Right atrium auricular region (tissue), 2 donors: ENCODE measurements around the gene ABCB9. TPM values are rescaled to one million over a fixed set of nuclear protein-coding genes. Genes with fewer than 3 reads are reported as not detected.

Source experiments
- DNase-seq: peaks from one replicate; pipeline ENCODE4 v3.0.0-alpha.2; 2019; ENCODE audit warnings: low spot score
- H3K27ac ChIP-seq, 2 donors: fragments of 200-600 bp; sonication (generic); 1 replicate in 1 of 2; 2 replicates in 1 of 2; pipeline ENCODE4 v1.5.1; 2016 to 2019
- H3K27me3 ChIP-seq, 2 donors: fragments of 200-600 bp; sonication (generic); one replicate each; pipeline versions ENCODE4 v1.5.1 to v1.6.0; 2017 to 2019
- H3K36me3 ChIP-seq: fragments of 200-600 bp; sonication (generic); one replicate; pipeline ENCODE4 v1.5.1; 2016
- H3K4me1 ChIP-seq, 2 donors: fragments of 200-600 bp; sonication (generic); one replicate each; pipeline versions ENCODE4 v1.5.1 to v1.6.0; 2017 to 2019
- H3K4me3 ChIP-seq, 2 donors: fragments of 200-600 bp; sonication (generic); 1 replicate in 1 of 2; 2 replicates in 1 of 2; pipeline ENCODE4 v1.5.1; 2017 to 2019; ENCODE audit warnings: mild to moderate bottlenecking in 1 of 2, moderate library complexity in 1 of 2
- H3K9me3 ChIP-seq, 2 donors: fragments of 200-600 bp; sonication (generic); one replicate each; pipeline ENCODE4 v1.5.1; 2019
- microRNA-seq, 2 donors: library from miRNA; unstranded; fragments of <30 nt; microRNA quantifications; one replicate each; pipeline ENCODE4, GENCODE V29; 2016 to 2017; ENCODE audit warnings: borderline number of aligned reads in 2 of 2, borderline replicate concordance in 1 of 2
- total RNA-seq, 2 donors: library from RNA; depleted of rRNA; stranded (reverse); fragments of >200 nt; gene quantifications; one replicate each; pipeline ENCODE4 v1.1.0, GENCODE V29; 2016
- TF ChIP-seq, protein P1 (sequence below), 2 donors: fragments of 200-600 bp; sonication (generic); IDR thresholded peaks; one replicate each; pipeline ENCODE4 v1.5.1; 2019; ENCODE audit warnings: antibody characterized with exemption in 2 of 2

ABCB9 gene
- total RNA-seq, 2 donors from 2014 or later, result 4.9 to 5.7 TPM

DNA sequence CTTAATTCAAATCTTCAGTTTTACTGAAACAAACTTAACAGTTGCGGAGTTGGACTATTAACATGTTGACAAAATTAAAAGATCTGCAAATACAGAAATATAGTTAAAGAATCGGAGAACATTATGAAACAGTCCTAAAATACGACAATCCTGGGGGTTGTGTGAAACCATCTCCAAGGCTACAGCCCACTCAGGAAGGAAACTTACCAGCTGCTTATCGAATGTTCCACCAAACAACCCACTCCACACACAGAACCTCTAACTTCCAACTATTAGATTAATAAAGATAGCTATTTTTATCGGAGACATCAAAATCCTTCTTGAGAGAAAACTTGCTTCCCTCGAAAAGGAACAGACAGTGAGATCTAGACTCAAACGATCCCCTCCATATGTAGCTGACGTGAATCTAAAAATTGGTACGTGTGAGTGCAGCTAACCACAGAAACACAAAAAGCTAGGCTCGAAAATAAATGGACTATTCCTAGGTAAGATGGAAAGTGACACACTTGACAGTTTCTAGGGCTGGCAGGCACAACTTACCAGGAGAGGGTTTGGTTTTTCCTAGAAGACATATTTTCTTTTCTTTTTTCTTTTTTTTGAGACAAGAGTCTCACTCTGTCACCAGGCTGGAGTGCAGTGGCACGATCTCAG is 83.2 kb downstream of the ABCB9 start:
- no peaks in the 10 kb centered on the region for H3K36me3 ChIP-seq
- TF ChIP-seq, protein P1, sequence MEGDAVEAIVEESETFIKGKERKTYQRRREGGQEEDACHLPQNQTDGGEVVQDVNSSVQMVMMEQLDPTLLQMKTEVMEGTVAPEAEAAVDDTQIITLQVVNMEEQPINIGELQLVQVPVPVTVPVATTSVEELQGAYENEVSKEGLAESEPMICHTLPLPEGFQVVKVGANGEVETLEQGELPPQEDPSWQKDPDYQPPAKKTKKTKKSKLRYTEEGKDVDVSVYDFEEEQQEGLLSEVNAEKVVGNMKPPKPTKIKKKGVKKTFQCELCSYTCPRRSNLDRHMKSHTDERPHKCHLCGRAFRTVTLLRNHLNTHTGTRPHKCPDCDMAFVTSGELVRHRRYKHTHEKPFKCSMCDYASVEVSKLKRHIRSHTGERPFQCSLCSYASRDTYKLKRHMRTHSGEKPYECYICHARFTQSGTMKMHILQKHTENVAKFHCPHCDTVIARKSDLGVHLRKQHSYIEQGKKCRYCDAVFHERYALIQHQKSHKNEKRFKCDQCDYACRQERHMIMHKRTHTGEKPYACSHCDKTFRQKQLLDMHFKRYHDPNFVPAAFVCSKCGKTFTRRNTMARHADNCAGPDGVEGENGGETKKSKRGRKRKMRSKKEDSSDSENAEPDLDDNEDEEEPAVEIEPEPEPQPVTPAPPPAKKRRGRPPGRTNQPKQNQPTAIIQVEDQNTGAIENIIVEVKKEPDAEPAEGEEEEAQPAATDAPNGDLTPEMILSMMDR (IDR thresholded peaks at IDR 0.05), result no peak
- DNase-seq, result no peak
- peaks cover 0 to 89% of the 10 kb centered on the region in 2 donors for H3K4me1 ChIP-seq
- H3K9me3 ChIP-seq, result no peaks in the 10 kb centered on the region
- H3K27ac ChIP-seq, result no peak overlapping the region
- H3K4me3 ChIP-seq, result no peak overlapping the region
- no peaks in the 10 kb centered on the region for H3K27me3 ChIP-seq

DNA sequence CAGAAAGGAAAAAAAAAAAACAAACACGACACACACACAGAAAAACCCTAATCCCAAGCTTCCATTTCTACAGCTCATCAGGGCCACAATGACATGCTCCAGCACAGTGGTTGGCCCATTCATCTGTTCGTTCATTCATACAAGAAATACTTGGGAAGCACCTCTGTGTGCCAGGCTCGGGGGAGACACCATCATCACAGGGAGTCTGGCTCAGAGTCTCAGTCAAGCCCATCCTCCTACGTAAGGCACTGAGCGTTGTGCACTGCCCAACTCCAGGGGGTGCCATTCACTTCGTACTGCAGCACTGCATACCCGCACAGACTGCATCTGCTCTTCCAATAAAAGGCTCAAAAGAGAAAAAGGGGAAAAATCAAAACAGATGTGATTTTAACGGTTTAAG is 85.6 kb downstream of the ABCB9 start:
- Histone ChIP-seq H3K4me1 (peaks cover 0 to 93% of the 10 kb centered on the region in 2 donors), H3K9me3 (no peaks in the 10 kb centered on the region), H3K4me3 (no peak overlapping the region), H3K27me3 (no peaks in the 10 kb centered on the region), H3K36me3 (no peaks in the 10 kb centered on the region), H3K27ac (peak overlapping the region; percentile 45 to 50)
- DNase-seq, result no peak
- TF ChIP-seq, protein P1 (IDR thresholded peaks at IDR 0.05), result peak in 1 of 2 donors; percentile 57

DNA sequence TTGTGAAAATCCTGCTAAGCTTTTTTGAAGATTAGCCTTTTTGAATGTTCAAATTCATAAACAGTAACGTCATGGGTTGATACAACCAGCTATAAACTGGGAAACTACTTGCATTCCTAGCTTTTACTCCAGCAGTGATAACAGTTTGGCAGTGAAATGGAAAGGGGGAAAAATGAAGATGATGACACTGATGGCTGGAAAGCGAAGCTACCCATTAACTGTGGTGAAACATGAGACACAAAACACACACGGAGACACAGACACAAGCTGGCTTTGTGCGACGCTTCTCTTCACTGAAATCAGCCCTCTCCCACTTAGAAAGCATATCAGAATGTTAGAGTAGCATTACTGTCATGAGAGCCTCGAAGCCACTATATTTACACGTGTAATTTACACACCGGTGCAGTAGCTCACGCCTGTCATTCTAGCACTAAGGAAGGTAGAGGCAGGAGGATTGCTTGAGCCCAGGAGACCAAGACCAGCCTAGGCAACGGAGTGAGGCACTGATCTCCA is 86.1 kb downstream of the ABCB9 start:
- no peaks in the 10 kb centered on the region for H3K9me3 ChIP-seq
- TF ChIP-seq, protein P1 (IDR thresholded peaks at IDR 0.05), result no peak
- H3K4me1 ChIP-seq, result peaks cover 0 to 97% of the 10 kb centered on the region in 2 donors
- no peaks in the 10 kb centered on the region for H3K27me3 ChIP-seq
- no peak overlapping the region for H3K4me3 ChIP-seq
- H3K36me3 ChIP-seq, result no peaks in the 10 kb centered on the region
- H3K27ac ChIP-seq, result peak overlapping the region; percentile 45 to 50
- no peak for DNase-seq

Small RNAs within 50 kb of the gene (microRNA-seq; reads per million reads assigned to microRNA genes)
- gene MIR4304, result 0 reads per million in 2 donors

Other genes with a start within 250 kb of the ABCB9 start
- not detected for gene HCAR3, start 249.7 kb downstream of the ABCB9 start, total RNA-seq
- under 1 TPM in 1 of 2 donors, not detected in 1; 0.12 TPM for gene HCAR1, start 235.6 kb downstream of the ABCB9 start, total RNA-seq
- 10 to 100 TPM; 14.7 to 16.1 TPM for gene DENR, start 213.6 kb downstream of the ABCB9 start, total RNA-seq
- under 1 TPM; 0.48 to 0.67 TPM for gene CCDC62, start 191.9 kb downstream of the ABCB9 start, total RNA-seq
- 10 to 100 TPM; 32.4 to 43.8 TPM for gene HIP1R, start 131.0 kb downstream of the ABCB9 start, total RNA-seq
- gene VPS37B, start 70.3 kb downstream of the ABCB9 start, total RNA-seq, result 10 to 100 TPM; 28.5 to 41.1 TPM
- 1 to 10 TPM; 4.9 to 6.8 TPM for gene OGFOD2, start 8.8 kb upstream of the ABCB9 start, total RNA-seq
- 100 to 1,000 TPM; 157 to 284 TPM for gene ARL6IP4, start 14.2 kb upstream of the ABCB9 start, total RNA-seq
- 10 to 100 TPM in 1 of 2 donors, 1 to 10 TPM in 1; 9.4 to 10.5 TPM for gene PITPNM2, start 184.6 kb upstream of the ABCB9 start, total RNA-seq